Uterus (tissue), 2 donors: Measurements from ENCODE around the gene ROCK2.

Experiments used
- CTCF ChIP-seq, 4 experiments: fragments of 200-600 bp in 2 of 4; fragments of 450-650 bp in 2 of 4; sonication (generic) in 2 of 4; IDR thresholded peaks; one replicate each; pipeline ENCODE4 v1.5.1; 2016 to 2019; ENCODE audit warnings: antibody characterized with exemption in 4 of 4, mild to moderate bottlenecking in 2 of 4, moderate library complexity in 1 of 4
- POLR2A ChIP-seq, 2 donors: fragments of 450-650 bp; IDR thresholded peaks; one replicate each; pipeline ENCODE4 v1.6.1; 2016; ENCODE audit warnings: antibody characterized with exemption in 2 of 2, mild to moderate bottlenecking in 1 of 2, moderate library complexity in 1 of 2

GRCh38 chr2:11175293-11175795, 169.1 kb downstream of the ROCK2 start:
- TF ChIP-seq CTCF (IDR thresholded peaks at IDR 0.05) (no peak), POLR2A (IDR thresholded peaks at IDR 0.05) (no peak)
